HUES6 (cell line): Measurements from ENCODE around the gene SPIB.
A peak's percentile ranks its signal among the peaks of the same experiment; 100 is the strongest.

Experiments
- H3K27ac ChIP-seq: 2 replicates; pipeline ENCODE4 v1.7.0; 2013; ENCODE audit warnings: low read depth, mild to moderate bottlenecking, low read length, inconsistent platforms
- H3K27me3 ChIP-seq: 2 replicates; pipeline ENCODE4 v1.6.1; 2013; ENCODE audit warnings: low read length; ENCODE audit not compliant: control insufficient read depth, insufficient read depth
- H3K36me3 ChIP-seq: 2 replicates; pipeline ENCODE4 v1.6.1; 2013; ENCODE audit warnings: low read length; ENCODE audit not compliant: control insufficient read depth, insufficient read depth
- H3K4me1 ChIP-seq: 2 replicates; pipeline ENCODE4 v1.6.1; 2013; ENCODE audit warnings: low read length; ENCODE audit not compliant: control insufficient read depth, insufficient read depth
- H3K4me3 ChIP-seq: 2 replicates; pipeline ENCODE4 v1.5.1; 2013; ENCODE audit warnings: low read depth, low read length
- H3K9ac ChIP-seq: one replicate; pipeline ENCODE4 v1.6.1; 2013; ENCODE audit warnings: mild to moderate bottlenecking, low read length
- H3K9me3 ChIP-seq: 2 replicates; pipeline ENCODE4 v1.6.1; 2013; ENCODE audit warnings: low read depth, low read length; ENCODE audit not compliant: control insufficient read depth, insufficient read depth

SPIB gene

GRCh38 chr19:50418176-50419021 lies at the start of gene SPIB:
Gene SPIB (plus strand): TSS chr19:50418938. CDS start chr19:50418963, 25 bp downstream.
- Histone ChIP-seq H3K4me1 (peaks cover 28% of the 10 kb centered on the region), H3K36me3 (peaks cover 7% of the 10 kb centered on the region), H3K27me3 (peaks cover 22% of the 10 kb centered on the region; the same call in 1 of the 2 replicates), H3K27ac (no peak within 1 kb of the TSS), H3K9ac (peak within 1 kb of the TSS; percentile 23), H3K9me3 (no peaks in the 10 kb centered on the region), H3K4me3 (peak within 1 kb of the TSS; percentile 62)

DNA sequence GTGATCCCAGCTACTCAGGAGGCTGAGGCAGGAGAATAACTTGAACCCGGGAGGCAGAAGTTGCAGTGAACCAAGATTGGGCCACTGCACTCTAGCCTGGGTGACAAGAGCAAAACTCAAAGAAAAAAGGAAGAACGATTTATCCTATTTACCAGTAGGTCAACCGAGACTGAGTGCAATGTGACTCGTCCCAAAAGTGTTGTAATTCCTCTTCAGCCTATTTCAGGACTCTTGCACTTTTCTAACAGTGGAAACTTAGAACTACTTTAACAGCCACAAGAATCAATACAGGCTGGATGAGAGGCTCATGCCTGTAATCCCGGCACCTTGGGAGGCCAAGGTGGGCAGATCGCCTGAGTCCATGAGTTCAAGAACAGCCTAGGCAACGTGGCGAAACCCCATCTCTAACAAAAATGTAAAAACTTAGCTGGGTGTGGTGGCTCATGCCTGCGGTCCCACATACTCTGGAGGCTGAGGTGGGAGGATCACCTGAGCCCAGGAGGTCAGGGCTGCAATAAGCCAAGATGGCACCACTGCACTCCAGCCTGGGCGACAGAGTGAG lies 46.7 kb upstream of the SPIB start:
- Histone ChIP-seq H3K27ac (no peak overlapping the region), H3K9ac (no peak overlapping the region), H3K27me3 (no peaks in the 10 kb centered on the region), H3K4me3 (no peak overlapping the region), H3K9me3 (no peaks in the 10 kb centered on the region), H3K36me3 (no peaks in the 10 kb centered on the region), H3K4me1 (no peaks in the 10 kb centered on the region)

DNA sequence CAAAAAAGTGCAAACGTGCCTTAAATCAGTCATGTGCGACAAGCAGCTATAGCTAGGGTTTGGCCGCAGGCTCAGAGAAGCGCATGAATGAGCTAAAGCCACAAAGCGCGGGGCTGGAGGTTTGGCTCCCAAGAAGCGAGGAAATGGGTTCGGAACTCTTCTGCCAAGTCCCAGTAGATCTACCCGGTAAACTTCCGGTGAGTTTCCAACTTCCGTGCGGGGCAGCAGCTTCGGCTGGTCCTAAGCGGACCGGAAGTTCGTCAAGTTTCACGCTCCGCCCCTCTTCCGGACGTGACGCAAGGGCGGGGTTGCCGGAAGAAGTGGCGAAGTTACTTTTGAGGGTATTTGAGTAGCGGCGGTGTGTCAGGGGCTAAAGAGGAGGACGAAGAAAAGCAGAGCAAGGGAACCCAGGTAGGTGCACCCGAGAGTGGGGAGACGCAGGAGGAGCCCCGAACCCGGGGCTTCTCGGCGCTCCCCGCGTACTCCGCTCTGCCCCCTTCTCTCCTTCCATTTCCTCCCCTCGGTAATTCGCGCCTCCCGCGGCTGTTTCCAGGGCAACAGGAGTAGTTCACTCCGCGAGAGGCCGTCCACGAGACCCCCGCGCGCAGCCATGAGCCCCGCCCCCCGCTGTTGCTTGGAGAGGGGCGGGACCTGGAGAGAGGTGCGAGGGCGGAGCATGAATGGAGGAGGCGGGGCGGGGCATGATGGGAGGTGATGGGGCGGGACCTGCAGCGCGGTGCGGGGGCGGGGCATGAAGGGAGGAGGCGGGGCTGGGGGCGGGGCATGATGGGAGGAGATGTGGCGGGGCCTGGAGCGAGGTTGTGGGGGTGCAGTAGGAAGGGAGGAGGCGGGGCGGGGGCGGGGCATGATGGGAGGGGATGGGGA lies 42.3 kb upstream of the SPIB start, which contains the start of gene NR1H2:
Gene NR1H2, plus strand, starts transcription at position 292 of the 885 bp plus-strand sequence. CDS start 1,149 bp downstream, outside the sequence.
- Histone ChIP-seq H3K27ac (peak within 1 kb of the TSS; percentile 97), H3K4me3 (peak within 1 kb of the TSS; percentile 97), H3K9me3 (no peaks in the 10 kb centered on the region), H3K9ac (peak within 1 kb of the TSS; percentile 91), H3K36me3 (peaks cover 38% of the 10 kb centered on the region), H3K4me1 (no peaks in the 10 kb centered on the region), H3K27me3 (no peaks in the 10 kb centered on the region)

- Histone ChIP-seq H3K27ac (no peak overlapping the region), H3K4me3 (peak overlapping the region; percentile 24), H3K36me3 (peaks cover 45% of the 10 kb centered on the region), H3K9ac (no peak overlapping the region), H3K27me3 (no peaks in the 10 kb centered on the region), H3K9me3 (no peaks in the 10 kb centered on the region), H3K4me1 (no peaks in the 10 kb centered on the region)
These were observed 41.7 kb upstream of the SPIB start for GRCh38 chr19:50377051-50377461.

DNA sequence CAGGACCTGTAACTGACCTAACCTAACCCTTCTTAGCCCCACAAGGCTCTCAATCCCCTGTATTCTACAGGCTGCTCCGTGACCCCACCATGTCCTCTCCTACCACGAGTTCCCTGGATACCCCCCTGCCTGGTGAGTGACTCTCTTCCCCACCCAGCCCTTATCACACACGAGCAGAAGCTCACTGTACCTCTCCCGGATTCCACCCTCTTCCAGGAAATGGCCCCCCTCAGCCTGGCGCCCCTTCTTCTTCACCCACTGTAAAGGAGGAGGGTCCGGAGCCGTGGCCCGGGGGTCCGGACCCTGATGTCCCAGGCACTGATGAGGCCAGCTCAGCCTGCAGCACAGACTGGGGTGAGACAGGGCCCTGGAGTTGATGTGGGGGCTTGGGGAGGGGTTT lies 41.2 kb upstream of the SPIB start:
- no peaks in the 10 kb centered on the region for H3K27me3 ChIP-seq
- H3K27ac ChIP-seq = no peak overlapping the region
- H3K9me3 ChIP-seq = no peaks in the 10 kb centered on the region
- no peak overlapping the region for H3K9ac ChIP-seq
- no peaks in the 10 kb centered on the region for H3K4me1 ChIP-seq
- H3K4me3 ChIP-seq = no peak overlapping the region
- H3K36me3 ChIP-seq = peaks cover 49% of the 10 kb centered on the region

GRCh38 chr19:50378169-50378862 lies 40.4 kb upstream of the SPIB start:
- 0 out of 2 replicates have a peak, but pooled peaks cover 3% of the 10 kb centered on the region for H3K4me1 ChIP-seq
- H3K4me3 ChIP-seq = no peak overlapping the region
- no peaks in the 10 kb centered on the region for H3K27me3 ChIP-seq
- H3K36me3 ChIP-seq = peaks cover 54% of the 10 kb centered on the region
- no peak overlapping the region for H3K27ac ChIP-seq
- H3K9ac ChIP-seq = no peak overlapping the region
- no peaks in the 10 kb centered on the region for H3K9me3 ChIP-seq

DNA sequence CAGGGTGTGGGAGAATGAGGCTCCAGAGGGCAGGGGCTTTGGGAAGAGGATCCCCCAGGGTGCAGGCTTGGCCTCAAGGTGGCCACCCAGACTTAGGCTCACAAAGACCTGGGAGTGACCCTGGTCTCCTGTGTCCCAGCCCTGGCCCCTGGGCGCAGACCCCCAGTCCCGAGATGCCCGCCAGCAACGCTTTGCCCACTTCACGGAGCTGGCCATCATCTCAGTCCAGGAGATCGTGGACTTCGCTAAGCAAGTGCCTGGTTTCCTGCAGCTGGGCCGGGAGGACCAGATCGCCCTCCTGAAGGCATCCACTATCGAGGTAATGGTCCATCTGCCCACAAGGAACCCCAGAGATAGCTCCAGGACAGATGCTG lies 39.9 kb upstream of the SPIB start:
- Histone ChIP-seq H3K4me1 (peaks cover 3% of the 10 kb centered on the region; the same call in 1 of the 2 replicates), H3K36me3 (peaks cover 54% of the 10 kb centered on the region), H3K27ac (no peak overlapping the region), H3K27me3 (no peaks in the 10 kb centered on the region), H3K4me3 (no peak overlapping the region), H3K9me3 (no peaks in the 10 kb centered on the region), H3K9ac (no peak overlapping the region)

- Histone ChIP-seq H3K9me3 (no peaks in the 10 kb centered on the region), H3K27ac (no peak overlapping the region), H3K9ac (no peak overlapping the region), H3K27me3 (no peaks in the 10 kb centered on the region), H3K36me3 (peaks cover 54% of the 10 kb centered on the region), H3K4me1 (peaks cover 3% of the 10 kb centered on the region; the same call in 1 of the 2 replicates), H3K4me3 (no peak overlapping the region)
These were observed 39.1 kb upstream of the SPIB start for GRCh38 chr19:50379602-50380001.

GRCh38 chr19:50380137-50380536 lies 38.6 kb upstream of the SPIB start:
- H3K27me3 ChIP-seq = no peaks in the 10 kb centered on the region
- no peaks in the 10 kb centered on the region for H3K9me3 ChIP-seq
- peaks cover 54% of the 10 kb centered on the region for H3K36me3 ChIP-seq
- no peak overlapping the region for H3K27ac ChIP-seq
- H3K4me1 ChIP-seq = peaks cover 3% of the 10 kb centered on the region; the same call in 1 of the 2 replicates
- H3K9ac ChIP-seq = no peak overlapping the region
- no peak overlapping the region for H3K4me3 ChIP-seq

GRCh38 chr19:50380751-50381151 lies 38.0 kb upstream of the SPIB start:
- H3K36me3 ChIP-seq = peaks cover 54% of the 10 kb centered on the region

More at GRCh38 chr19:50380751-50381151, 38.0 kb upstream of the SPIB start:
- no peak overlapping the region for H3K27ac ChIP-seq
- no peak overlapping the region for H3K9ac ChIP-seq
- H3K9me3 ChIP-seq = no peaks in the 10 kb centered on the region
- H3K27me3 ChIP-seq = no peaks in the 10 kb centered on the region
- no peak overlapping the region for H3K4me3 ChIP-seq
- peaks cover 3% of the 10 kb centered on the region; the same call in 1 of the 2 replicates for H3K4me1 ChIP-seq
